Esophagus (tissue), 2 donors: ENCODE results near the gene TMTC2. TPM values are rescaled to one million over a fixed set of nuclear protein-coding genes. Genes with fewer than 3 reads are reported as not detected.
"Not testable (repeated sequence)": the region's sequence is repeated elsewhere in the genome, so short reads cannot be mapped to it uniquely, and the experiment has no call there.

Experiments used
- H3K27ac ChIP-seq, 2 donors: one replicate each; pipeline ENCODE4 v1.5.1; 2013; ENCODE audit warnings: low read depth in 2 of 2, mild to moderate bottlenecking in 2 of 2, inconsistent platforms in 1 of 2, low read length in 1 of 2, moderate library complexity in 1 of 2
- H3K27me3 ChIP-seq, 2 donors: one replicate each; pipeline ENCODE4 v1.6.1; 2013; ENCODE audit warnings: low read length in 2 of 2, control low read depth in 1 of 2, mild to moderate bottlenecking in 1 of 2; ENCODE audit not compliant: insufficient read depth in 2 of 2, control insufficient read depth in 1 of 2
- H3K36me3 ChIP-seq, 2 donors: one replicate each; pipeline ENCODE4 v1.6.1; 2013; ENCODE audit warnings: low read length in 1 of 2; ENCODE audit not compliant: control insufficient read depth in 2 of 2, insufficient read depth in 2 of 2
- H3K4me1 ChIP-seq, 2 donors: one replicate each; pipeline ENCODE4 v1.6.1; 2013; ENCODE audit warnings: low read length in 1 of 2; ENCODE audit not compliant: control insufficient read depth in 2 of 2, insufficient read depth in 2 of 2
- H3K4me3 ChIP-seq, 2 donors: one replicate each; pipeline ENCODE4 v1.5.1; 2013; ENCODE audit warnings: low read length in 2 of 2, mild to moderate bottlenecking in 2 of 2, low read depth in 1 of 2, moderate library complexity in 1 of 2
- H3K9me3 ChIP-seq, 2 donors: one replicate each; pipeline ENCODE4 v1.6.1; 2013; ENCODE audit warnings: mild to moderate bottlenecking in 2 of 2, low read depth in 1 of 2, low read length in 1 of 2, moderate library complexity in 1 of 2; ENCODE audit not compliant: control insufficient read depth in 2 of 2, insufficient read depth in 1 of 2
- WGBS, 2 donors: extraction: QIAGEN DNeasy Blood & Tissue Kit; methylation state at CpG; one replicate each; pipeline ENCODE4 v1.1.7; 2013; 5-methylcytosine and 5-hydroxymethylcytosine counted together
- polyA plus RNA-seq, 2 donors: library from polyadenylated mRNA; stranded (reverse); fragments of 200-250 nt; gene quantifications; one replicate each; pipeline ENCODE4 v1.2.3, GENCODE V29; 2013
- donor health status: healthy with polysubstance abuse.
- donor health status: Bipolar disorder and iron deficiency.

Gene TMTC2
- polyA plus RNA-seq, 2 donors, result 7.4 to 10.5 TPM

- no peak overlapping the region for H3K27ac ChIP-seq
- no peaks in the 10 kb centered on the region for H3K9me3 ChIP-seq
- no peaks in the 10 kb centered on the region for H3K4me1 ChIP-seq
- WGBS, 2 donors, result 94 to 95% methylated on average over 4 of the region's 4 CpGs
- no peak overlapping the region for H3K4me3 ChIP-seq
- no peaks in the 10 kb centered on the region for H3K36me3 ChIP-seq
- H3K27me3 ChIP-seq, result no peaks in the 10 kb centered on the region
Measured at GRCh38 chr12:82797480-82797879, 110.8 kb downstream of the TMTC2 start.

GRCh38 chr12:82800185-82800584 lies 113.5 kb downstream of the TMTC2 start:
- WGBS, 2 donors, result 53 to 66% methylated on average over 2 of the region's 2 CpGs
- Histone ChIP-seq H3K4me1 (no peaks in the 10 kb centered on the region), H3K4me3 (no peak overlapping the region), H3K9me3 (no peaks in the 10 kb centered on the region), H3K36me3 (no peaks in the 10 kb centered on the region), H3K27me3 (no peaks in the 10 kb centered on the region), H3K27ac (no peak overlapping the region)

- Histone ChIP-seq H3K4me1 (no peaks in the 10 kb centered on the region), H3K27ac (no peak overlapping the region), H3K36me3 (no peaks in the 10 kb centered on the region), H3K9me3 (no peaks in the 10 kb centered on the region), H3K27me3 (no peaks in the 10 kb centered on the region), H3K4me3 (no peak overlapping the region)
- WGBS, 2 donors, result 95 to 97% methylated on average over 27 of the region's 27 CpGs
Measured at GRCh38 chr12:82801951-82802610, 115.4 kb downstream of the TMTC2 start.

- Histone ChIP-seq H3K36me3 (no peaks in the 10 kb centered on the region), H3K9me3 (no peaks in the 10 kb centered on the region), H3K4me1 (no peaks in the 10 kb centered on the region), H3K27ac (no peak overlapping the region), H3K27me3 (no peaks in the 10 kb centered on the region), H3K4me3 (no peak overlapping the region)
- 81 to 84% methylated on average over 3 of the region's 3 CpGs for WGBS, 2 donors
Measured at GRCh38 chr12:82803201-82803600, 116.5 kb downstream of the TMTC2 start.

- WGBS, 2 donors, result 93 to 94% methylated on average over 2 of the region's 2 CpGs
- Histone ChIP-seq H3K27ac (no peak overlapping the region), H3K36me3 (no peaks in the 10 kb centered on the region), H3K4me3 (no peak overlapping the region), H3K27me3 (no peaks in the 10 kb centered on the region), H3K4me1 (no peaks in the 10 kb centered on the region), H3K9me3 (no peaks in the 10 kb centered on the region)
Measured at GRCh38 chr12:82804601-82805000, 117.9 kb downstream of the TMTC2 start.

GRCh38 chr12:82805004-82805403 lies 118.3 kb downstream of the TMTC2 start:
- H3K36me3 ChIP-seq, H3K4me3 ChIP-seq, H3K27ac ChIP-seq, H3K9me3 ChIP-seq, H3K4me1 ChIP-seq, H3K27me3 ChIP-seq: not testable (repeated sequence)
- 59 to 64% methylated on average over 2 of the region's 2 CpGs for WGBS, 2 donors

GRCh38 chr12:82805812-82806497 lies 119.2 kb downstream of the TMTC2 start:
- H3K27me3 ChIP-seq, result no peaks in the 10 kb centered on the region
- no peaks in the 10 kb centered on the region for H3K9me3 ChIP-seq
- no peaks in the 10 kb centered on the region for H3K4me1 ChIP-seq
- H3K4me3 ChIP-seq, result no peak overlapping the region
- H3K27ac ChIP-seq, result no peak overlapping the region
- H3K36me3 ChIP-seq, result no peaks in the 10 kb centered on the region
- WGBS, 2 donors, result 75 to 79% methylated on average over 4 of the region's 4 CpGs

- no peak overlapping the region for H3K4me3 ChIP-seq
- no peak overlapping the region for H3K27ac ChIP-seq
- no peaks in the 10 kb centered on the region for H3K27me3 ChIP-seq
- no peaks in the 10 kb centered on the region for H3K36me3 ChIP-seq
- no peaks in the 10 kb centered on the region for H3K9me3 ChIP-seq
- H3K4me1 ChIP-seq, result no peaks in the 10 kb centered on the region
Measured at GRCh38 chr12:82807132-82807737, 120.5 kb downstream of the TMTC2 start.

GRCh38 chr12:82810568-82810967 lies 123.9 kb downstream of the TMTC2 start:
- H3K36me3 ChIP-seq, result no peaks in the 10 kb centered on the region
- H3K9me3 ChIP-seq, result no peaks in the 10 kb centered on the region
- no peak overlapping the region for H3K4me3 ChIP-seq
- no peaks in the 10 kb centered on the region for H3K27me3 ChIP-seq
- 78 to 79% methylated on average over 5 of the region's 5 CpGs for WGBS, 2 donors
- no peaks in the 10 kb centered on the region for H3K4me1 ChIP-seq
- H3K27ac ChIP-seq, result no peak overlapping the region

- Histone ChIP-seq H3K9me3 (no peaks in the 10 kb centered on the region), H3K4me3 (no peak overlapping the region), H3K27ac (no peak overlapping the region), H3K4me1 (no peaks in the 10 kb centered on the region), H3K36me3 (no peaks in the 10 kb centered on the region), H3K27me3 (no peaks in the 10 kb centered on the region)
Measured at GRCh38 chr12:82817368-82817767, 130.7 kb downstream of the TMTC2 start.
